Erythroblast (primary cell): ENCODE results near the gene ASAP3.

Experiments used
- GATA1 ChIP-seq: IDR thresholded peaks from 2 replicates; pipeline ENCODE4 v1.6.1; 2011; ENCODE audit warnings: low read depth, mild to moderate bottlenecking, control low read depth, low read length, moderate library complexity
- POLR2A ChIP-seq: IDR thresholded peaks from 2 replicates; pipeline ENCODE4 v1.6.1; 2011; ENCODE audit warnings: mild to moderate bottlenecking, low read length

DNA sequence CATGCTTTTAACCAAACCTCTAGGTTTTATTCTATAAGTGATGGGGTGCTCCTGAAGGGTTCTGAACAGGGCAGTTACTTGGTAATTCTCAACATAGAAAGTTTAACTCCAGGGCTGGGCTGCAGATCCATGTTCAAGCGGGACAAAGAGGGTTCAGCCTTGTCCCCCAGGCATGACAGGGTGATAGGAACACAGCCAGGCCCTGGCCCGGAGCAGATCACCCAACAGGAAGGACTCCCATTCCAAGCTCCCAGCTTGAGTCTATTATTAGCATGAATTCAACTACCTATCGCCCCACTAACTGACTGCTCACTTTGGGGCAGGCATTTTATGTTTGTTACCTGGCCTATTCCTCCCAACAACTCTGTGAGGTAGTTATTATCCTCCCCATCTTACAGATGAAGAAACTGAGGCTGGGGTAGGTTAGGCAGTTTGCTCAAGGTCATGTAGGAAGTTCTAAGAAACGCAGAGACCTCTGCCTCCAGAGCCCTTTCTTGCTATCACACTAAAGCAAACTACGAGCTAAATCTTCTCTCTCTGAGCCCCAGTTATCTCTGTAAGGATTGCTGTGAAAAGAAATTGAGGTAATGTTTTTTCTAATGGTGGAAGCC is 14.5 kb downstream of the ASAP3 start:
- TF ChIP-seq POLR2A (no peak), GATA1 (no peak)
